ENCODE data around the gene CPLX1.
"Not testable (repeated sequence)": the region's sequence is repeated elsewhere in the genome, so short reads cannot be mapped to it uniquely, and the experiment has no call there.

Gene CPLX1

GRCh38 chr4:775485-775884 is 50.4 kb downstream of the CPLX1 start:
- not testable (repeated sequence) for DNase-seq (ENCODE audit: low spot score)

- DNase-seq (ENCODE audit: low spot score): not testable (repeated sequence)
These were observed 51.4 kb downstream of the CPLX1 start for GRCh38 chr4:774419-775092.

GRCh38 chr4:773214-773613 is 52.7 kb downstream of the CPLX1 start:
- no peak for DNase-seq (ENCODE audit: low spot score)

- no peak for DNase-seq (ENCODE audit: low spot score)
These were observed 53.2 kb downstream of the CPLX1 start for GRCh38 chr4:772776-773175.

GRCh38 chr4:772118-772517 is 53.8 kb downstream of the CPLX1 start:
- DNase-seq (ENCODE audit: low spot score): no peak

- no peak for DNase-seq (ENCODE audit: low spot score)
These were observed 54.5 kb downstream of the CPLX1 start for GRCh38 chr4:771464-771863.

GRCh38 chr4:770022-770421 is 55.9 kb downstream of the CPLX1 start:
- DNase-seq (ENCODE audit: low spot score): no peak

- DNase-seq (ENCODE audit: low spot score): no peak
These were observed 56.4 kb downstream of the CPLX1 start for GRCh38 chr4:769511-769910.

- no peak for DNase-seq (ENCODE audit: low spot score)
These were observed 56.9 kb downstream of the CPLX1 start for GRCh38 chr4:768995-769394.

GRCh38 chr4:768076-768475 is 57.9 kb downstream of the CPLX1 start:
- DNase-seq (ENCODE audit: low spot score): no peak

- DNase-seq (ENCODE audit: low spot score): no peak
These were observed 59.2 kb downstream of the CPLX1 start for GRCh38 chr4:766559-767283.

- DNase-seq (ENCODE audit: low spot score): no peak
These were observed 59.8 kb downstream of the CPLX1 start for GRCh38 chr4:766152-766515.

- DNase-seq (ENCODE audit: low spot score): no peak
These were observed 61.3 kb downstream of the CPLX1 start for GRCh38 chr4:764405-765169.

GRCh38 chr4:763922-764321 is 62.0 kb downstream of the CPLX1 start:
- no peak for DNase-seq (ENCODE audit: low spot score)

- no peak for DNase-seq (ENCODE audit: low spot score)
These were observed 62.6 kb downstream of the CPLX1 start for GRCh38 chr4:763191-763810.

- DNase-seq (ENCODE audit: low spot score): peak; percentile 64
These were observed 63.4 kb downstream of the CPLX1 start for GRCh38 chr4:762211-763190.

- DNase-seq (ENCODE audit: low spot score): no peak
These were observed 64.2 kb downstream of the CPLX1 start for GRCh38 chr4:761739-762138.

- no peak for DNase-seq (ENCODE audit: low spot score)
These were observed 64.8 kb downstream of the CPLX1 start for GRCh38 chr4:761086-761485.

GRCh38 chr4:760616-761015 is 65.3 kb downstream of the CPLX1 start:
- DNase-seq (ENCODE audit: low spot score): no peak

GRCh38 chr4:759810-760209 is 66.1 kb downstream of the CPLX1 start:
- DNase-seq (ENCODE audit: low spot score): not testable (repeated sequence)

GRCh38 chr4:757111-757510 is 68.8 kb downstream of the CPLX1 start:
- no peak for DNase-seq (ENCODE audit: low spot score)
